ENCODE data around the gene NUMBL.
"Not testable (repeated sequence)": the region's sequence is repeated elsewhere in the genome, so short reads cannot be mapped to it uniquely, and the experiment has no call there.

Gene NUMBL

DNA sequence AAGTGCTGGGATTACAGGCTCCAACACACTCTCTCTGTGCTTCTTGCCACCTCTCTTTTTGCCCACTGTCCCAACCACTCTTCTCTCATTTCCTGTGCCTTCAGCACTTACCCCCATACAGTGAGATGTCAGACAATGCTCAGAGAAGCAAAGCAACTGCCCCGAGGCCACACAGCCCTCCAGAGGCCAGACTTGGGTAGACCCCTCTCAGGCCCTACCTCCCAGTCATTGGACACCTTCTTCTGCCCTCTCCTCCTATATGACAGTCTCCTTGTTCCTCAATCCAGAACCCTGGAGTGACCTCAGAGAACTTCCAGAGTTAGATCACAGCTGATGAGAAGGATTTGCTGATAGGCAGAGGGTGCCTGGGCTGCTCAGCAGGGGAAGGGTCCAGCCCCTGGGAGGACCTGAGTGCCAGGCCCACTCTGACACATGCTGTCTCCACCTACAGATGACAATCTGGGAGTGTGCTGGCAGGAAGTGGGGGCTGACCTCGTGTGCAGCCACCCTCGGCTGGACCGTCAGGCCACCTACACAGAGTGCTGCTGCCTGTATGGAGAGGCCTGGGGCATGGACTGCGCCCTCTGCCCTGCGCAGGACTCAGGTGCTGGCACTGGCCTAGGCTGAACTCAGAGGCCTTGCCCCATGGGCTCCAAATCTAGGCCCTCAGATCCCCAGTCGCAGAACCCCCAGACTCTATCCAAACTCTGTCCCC lies 64.9 kb downstream of the NUMBL start:
- DNase-seq: no peak

DNA sequence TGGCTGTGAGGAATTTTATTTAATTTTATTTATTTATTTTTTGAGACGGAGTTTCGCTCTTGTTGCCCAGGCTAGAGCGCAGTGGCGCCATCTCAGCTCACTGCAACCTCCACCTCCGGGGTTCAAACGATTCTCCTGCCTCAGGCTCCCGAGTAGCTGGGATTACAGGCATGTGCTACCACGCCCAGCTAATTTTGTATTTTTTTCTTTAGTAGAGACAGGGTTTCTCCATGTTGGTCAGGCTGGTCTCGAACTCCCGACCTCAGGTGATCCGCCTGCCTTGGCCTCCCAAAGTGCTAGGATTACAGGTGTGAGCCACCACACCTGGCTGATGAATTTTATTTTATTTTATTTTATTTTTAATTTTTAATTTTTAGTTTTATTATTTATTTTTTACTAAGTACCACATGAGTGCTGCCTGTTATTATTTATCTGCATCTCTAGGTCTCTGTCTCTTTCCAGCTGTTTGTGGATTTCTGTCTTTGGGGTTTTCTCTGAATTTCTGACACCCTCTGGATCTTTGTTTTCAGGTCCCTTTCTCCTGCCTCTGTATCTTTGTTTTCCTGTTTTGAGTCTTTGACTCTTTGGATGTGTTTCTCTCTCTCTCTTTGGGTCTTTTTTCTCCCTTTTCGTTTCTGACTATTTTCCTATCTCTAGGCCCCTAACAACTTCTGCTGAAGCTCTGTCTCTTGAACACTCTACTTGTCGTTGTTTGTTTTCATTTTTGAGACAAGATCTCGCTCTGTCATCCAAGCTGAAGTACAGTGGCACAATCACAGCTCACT lies 65.9 kb downstream of the NUMBL start:
- DNase-seq: not testable (repeated sequence)

DNA sequence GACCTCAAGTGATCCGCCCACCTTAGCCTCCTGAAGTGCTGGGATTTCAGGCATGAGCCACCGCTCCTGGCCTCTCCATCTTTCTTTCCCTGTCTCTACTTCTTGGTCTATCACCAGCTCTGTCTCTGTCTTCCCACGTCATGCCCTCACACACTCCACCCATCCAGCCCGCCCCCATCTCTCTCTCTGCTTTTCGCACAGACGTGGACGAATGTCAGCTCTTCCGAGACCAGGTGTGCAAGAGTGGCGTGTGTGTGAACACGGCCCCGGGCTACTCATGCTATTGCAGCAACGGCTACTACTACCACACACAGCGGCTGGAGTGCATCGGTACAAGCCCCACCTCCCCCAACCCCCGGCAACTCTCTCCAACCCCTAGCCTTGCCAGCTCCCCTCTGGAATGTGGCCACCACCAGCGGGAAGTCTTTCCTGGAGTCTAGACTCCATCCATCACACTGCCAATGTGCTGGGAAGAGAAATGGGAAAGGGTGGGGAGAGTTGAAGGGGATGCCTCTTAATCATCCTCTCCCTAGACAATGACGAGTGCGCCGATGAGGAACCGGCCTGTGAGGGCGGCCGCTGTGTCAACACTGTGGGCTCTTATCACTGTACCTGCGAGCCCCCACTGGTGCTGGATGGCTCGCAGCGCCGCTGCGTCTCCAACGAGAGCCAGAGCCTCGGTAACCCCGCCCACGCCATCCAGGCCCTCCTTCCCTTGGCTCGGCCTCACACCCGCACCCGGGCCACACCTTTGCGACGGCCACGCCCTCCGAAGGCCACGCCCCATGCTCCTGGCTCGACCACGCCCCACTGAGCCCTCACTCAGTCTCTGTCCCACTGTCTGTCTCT lies 66.8 kb downstream of the NUMBL start:
- no peak for DNase-seq

DNA sequence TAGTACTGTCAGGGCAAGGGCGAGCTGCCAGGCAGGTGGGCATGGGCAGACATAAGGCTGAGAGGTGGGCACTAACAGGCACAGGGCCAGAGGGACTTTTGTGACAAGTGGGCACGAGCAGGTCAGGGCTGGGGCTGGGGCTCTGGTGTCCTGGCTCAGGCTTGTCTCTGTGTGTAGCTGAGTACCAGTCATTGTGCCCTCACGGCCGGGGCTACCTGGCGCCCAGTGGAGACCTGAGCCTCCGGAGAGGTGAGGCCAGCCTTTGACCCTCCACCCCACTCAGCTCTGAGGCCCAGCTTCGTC lies 67.7 kb downstream of the NUMBL start:
- DNase-seq: no peak

DNA sequence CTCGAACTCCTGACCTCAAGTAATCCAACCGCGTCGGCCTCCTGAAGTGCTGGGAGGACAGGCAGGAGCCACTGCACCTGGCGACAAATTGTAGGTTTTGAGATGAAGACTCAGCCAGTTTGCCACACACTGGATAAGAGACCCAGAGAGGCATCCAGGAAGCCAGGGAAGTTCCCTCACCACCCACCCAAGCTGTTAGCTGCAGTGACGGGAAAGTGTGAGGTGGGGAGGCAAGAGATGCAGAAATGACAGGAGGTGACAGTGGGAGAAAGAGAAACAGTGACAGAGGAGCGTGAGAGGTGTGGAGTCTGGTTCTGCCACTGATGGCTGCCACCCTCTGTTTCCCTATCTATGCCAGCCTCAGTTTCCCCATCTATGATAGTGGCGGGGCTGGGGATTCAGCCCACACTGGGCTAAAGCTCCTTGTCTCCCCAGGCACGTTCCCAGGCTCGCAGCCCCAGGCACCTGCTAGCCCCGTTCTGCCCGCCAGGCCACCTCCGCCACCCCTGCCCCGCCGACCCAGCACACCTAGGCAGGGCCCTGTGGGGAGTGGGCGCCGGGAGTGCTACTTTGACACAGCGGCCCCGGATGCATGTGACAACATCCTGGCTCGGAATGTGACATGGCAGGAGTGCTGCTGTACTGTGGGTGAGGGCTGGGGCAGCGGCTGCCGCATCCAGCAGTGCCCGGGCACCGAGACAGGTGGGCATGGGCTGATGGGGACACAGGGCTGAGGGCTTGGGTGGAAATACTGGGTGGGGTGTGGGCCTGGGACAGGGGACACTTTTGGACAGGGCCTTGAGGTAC lies 68.3 kb downstream of the NUMBL start:
- DNase-seq: no peak

DNA sequence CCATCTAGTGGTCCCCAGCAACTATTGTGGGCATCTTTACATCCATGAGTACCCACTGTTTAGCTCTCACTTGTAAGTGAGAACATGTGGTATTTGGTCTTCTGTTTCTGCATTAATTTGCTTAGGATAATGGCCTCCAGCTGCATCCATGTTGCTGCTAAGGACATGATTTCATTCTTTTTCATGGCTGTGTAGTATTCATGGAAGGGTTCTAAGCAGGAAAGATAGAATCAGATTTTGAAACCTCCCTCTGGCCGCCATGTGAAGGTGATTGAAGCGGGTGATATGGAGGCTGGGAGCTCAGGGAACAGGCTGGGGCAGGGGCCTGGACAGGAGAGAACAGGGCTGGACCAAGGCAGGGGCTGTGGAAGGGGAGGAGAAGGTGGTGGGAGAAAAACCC lies 69.2 kb downstream of the NUMBL start:
- no peak for DNase-seq

DNA sequence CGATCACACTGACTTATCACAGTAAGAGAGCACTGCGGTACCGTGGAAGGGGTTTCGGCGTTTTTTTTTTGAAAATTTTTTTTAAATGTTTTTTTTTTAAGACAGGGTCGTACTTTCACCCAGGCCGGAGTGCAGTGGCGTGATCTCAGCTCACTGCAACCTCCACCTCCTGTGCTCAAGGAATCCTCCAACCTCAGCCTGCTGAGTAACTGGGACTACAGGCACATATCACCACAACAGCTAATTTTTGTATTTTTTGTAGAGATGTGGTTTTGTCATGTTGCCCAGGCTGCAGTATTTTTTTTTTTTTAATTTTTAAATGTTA lies 70.3 kb downstream of the NUMBL start:
- DNase-seq: no peak

DNA sequence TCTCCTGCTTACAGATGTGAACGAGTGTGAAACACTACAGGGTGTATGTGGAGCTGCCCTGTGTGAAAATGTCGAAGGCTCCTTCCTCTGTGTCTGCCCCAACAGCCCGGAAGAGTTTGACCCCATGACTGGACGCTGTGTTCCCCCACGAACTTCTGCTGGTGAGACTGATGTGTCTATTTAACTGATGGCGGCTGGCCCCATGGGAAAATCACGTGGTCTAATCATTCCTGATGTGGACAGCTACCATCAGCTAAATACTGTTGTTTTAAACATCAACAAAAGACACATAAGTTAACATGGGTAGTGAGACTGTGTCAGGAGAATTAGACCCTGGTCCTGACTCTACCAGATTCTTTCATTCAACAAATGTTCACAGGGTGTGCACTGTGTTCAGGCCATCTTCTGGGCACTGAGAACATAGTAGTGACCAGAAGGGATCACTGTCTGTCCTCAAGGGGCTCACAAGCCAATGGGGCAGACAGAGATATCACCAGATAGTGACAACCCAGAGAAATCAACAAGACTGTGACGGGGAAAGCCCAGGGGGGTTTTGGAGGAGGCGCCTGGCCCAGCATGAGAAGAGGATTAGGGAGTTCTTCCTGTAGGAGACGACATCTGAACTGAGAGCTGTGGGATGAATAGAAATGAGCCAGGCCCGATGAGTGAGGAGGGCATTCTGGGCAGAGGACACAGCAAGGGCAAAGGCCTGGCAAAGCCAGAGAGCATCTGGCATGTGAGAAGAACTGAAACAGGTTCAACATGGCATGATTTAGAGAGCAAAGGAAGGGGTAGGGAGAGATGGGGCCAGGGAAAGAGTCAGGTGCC lies 70.9 kb downstream of the NUMBL start:
- DNase-seq: no peak

DNA sequence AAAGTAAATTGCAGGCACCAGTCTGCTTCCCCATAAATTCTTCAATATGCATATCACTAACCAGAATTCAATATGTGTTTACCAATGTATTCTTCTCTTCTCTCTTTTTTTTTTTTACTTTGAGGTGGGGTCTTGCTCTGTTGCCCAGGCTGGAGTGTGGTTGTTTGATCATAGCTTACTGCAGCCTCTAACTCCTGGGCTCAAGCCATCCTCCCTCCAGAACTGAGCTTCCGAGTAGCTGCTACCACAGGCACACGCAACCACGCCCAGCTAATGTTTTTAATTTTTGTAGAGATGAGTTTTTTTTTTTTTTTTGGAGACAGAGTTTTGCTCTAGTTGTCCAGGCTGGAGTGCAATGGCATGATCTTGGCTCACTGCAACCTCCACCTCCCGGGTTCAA lies 72.5 kb downstream of the NUMBL start:
- no peak for DNase-seq

DNA sequence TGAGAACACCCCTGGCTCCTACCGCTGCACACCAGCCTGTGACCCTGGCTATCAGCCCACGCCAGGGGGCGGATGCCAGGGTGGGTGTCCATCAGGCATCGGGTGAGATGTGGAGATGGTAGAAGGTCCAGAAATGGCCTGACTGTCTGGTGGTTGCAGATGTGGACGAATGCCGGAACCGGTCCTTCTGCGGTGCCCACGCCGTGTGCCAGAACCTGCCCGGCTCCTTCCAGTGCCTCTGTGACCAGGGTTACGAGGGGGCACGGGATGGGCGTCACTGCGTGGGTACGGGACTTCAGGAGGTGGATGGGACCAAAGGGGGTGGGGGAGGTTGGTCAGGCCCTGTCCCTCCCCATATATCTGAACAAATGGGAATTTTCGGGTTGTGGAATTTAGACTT lies 73.5 kb downstream of the NUMBL start:
- no peak for DNase-seq

DNA sequence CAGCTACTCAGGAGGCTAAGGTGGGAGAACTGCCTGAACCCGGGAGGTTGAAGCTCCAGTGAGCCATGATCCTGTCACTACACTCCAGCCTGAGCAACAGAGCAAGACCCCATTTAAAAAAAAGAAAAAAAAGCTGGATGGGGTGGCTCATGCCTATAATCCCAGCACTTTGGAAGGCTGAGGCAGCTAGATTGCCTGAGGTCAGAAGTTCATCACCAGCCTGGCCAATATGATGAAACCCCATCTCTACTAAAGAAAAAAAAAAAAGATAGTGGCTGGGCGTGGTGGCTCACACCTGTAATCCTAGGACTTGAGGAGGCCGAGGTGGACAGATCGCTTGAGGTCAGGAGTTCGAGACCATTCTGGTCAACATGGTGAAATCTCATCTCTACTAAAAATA lies 74.3 kb downstream of the NUMBL start:
- no peak for DNase-seq

Measured in effector CD8-positive, alpha-beta T cell (primary cell).